Measurements from ENCODE around the gene LDB3. TPM values are rescaled to one million over a fixed set of nuclear protein-coding genes. Genes with fewer than 3 reads are reported as not detected.
"Not testable (repeated sequence)": the region's sequence is repeated elsewhere in the genome, so short reads cannot be mapped to it uniquely, and the experiment has no call there.

The LDB3 gene
- total and polyA plus RNA-seq, 5 experiments from 2014 or later: 0.08 to 0.29 TPM; not detected in 3

DNA sequence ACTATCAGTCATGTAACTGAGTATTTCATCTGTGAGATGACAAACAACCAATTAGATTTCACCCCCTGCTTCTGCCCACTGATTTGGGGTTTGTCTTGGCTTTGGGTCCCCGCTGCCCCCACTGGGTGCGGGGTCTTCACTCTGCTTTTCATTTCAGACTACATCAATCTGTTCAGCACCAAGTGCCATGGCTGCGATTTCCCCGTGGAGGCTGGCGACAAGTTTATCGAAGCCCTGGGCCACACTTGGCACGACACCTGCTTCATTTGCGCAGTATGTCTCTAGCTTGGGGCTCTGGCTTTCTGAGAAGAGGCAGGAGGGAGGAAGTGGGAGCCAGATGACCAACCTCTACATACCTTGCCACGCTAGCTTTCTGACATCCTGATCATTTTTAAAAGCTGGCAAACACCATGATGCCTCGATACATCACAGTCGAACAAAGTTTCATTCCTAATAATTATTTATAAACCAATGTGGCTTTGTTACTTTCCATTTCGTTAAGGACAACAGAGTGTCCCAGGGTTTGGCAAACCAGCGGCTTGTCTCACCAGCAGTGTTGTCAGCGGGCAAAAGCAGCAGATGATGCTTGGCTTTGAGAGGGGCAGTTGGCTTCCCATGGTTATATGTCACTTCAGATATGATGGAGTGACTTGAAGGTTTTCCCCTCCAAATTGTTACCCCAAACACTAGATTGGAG, 57.8 kb downstream of the LDB3 start:
- H3K4me1 Mint-ChIP-seq: peaks cover 4 to 7% (median 6%) of the 10 kb centered on the region in 4 donors
- peaks cover 4 to 24% (median 6%) of the 10 kb centered on the region in 5 donors for H3K27me3 Mint-ChIP-seq
- no peak overlapping the region for H3K27ac Mint-ChIP-seq
- ATAC-seq (no peak), DNase-seq (no peak)
- no peak overlapping the region for H3K4me3 Mint-ChIP-seq
- POLR2A ChIA-PET: no interaction called here
- peaks cover 0 to 2% (median 0%) of the 10 kb centered on the region in 3 donors for H3K36me3 Mint-ChIP-seq
- no peaks in the 10 kb centered on the region for H3K9me3 Mint-ChIP-seq

- DNase-seq (no peak), ATAC-seq (no peak)
- H3K36me3 Mint-ChIP-seq: peaks cover 0 to 2% (median 0%) of the 10 kb centered on the region in 3 donors
- peaks cover 3 to 19% (median 5%) of the 10 kb centered on the region in 5 donors for H3K27me3 Mint-ChIP-seq
- peaks cover 4 to 7% (median 6%) of the 10 kb centered on the region in 4 donors for H3K4me1 Mint-ChIP-seq
- POLR2A ChIA-PET: no interaction called here
- no peak overlapping the region for H3K27ac Mint-ChIP-seq
- no peaks in the 10 kb centered on the region for H3K9me3 Mint-ChIP-seq
- H3K4me3 Mint-ChIP-seq: no peak overlapping the region
Observed at GRCh38 chr10:86726677-86726999, 58.3 kb downstream of the LDB3 start.

GRCh38 chr10:86727470-86727869, 59.2 kb downstream of the LDB3 start:
- H3K4me1 Mint-ChIP-seq: peaks cover 4 to 7% (median 6%) of the 10 kb centered on the region in 4 donors
- POLR2A ChIA-PET: no interaction called here
- no peaks in the 10 kb centered on the region for H3K9me3 Mint-ChIP-seq

GRCh38 chr10:86728056-86728455, 59.7 kb downstream of the LDB3 start:
- peaks cover 0 to 18% (median 5%) of the 10 kb centered on the region in 5 donors for H3K27me3 Mint-ChIP-seq
- no peak overlapping the region for H3K27ac Mint-ChIP-seq
- ATAC-seq (no peak), DNase-seq (no peak)
- POLR2A ChIA-PET: no interaction called here
- H3K9me3 Mint-ChIP-seq: no peaks in the 10 kb centered on the region
- H3K4me3 Mint-ChIP-seq: no peak overlapping the region
- H3K36me3 Mint-ChIP-seq: no peaks in the 10 kb centered on the region
- peaks cover 4 to 6% (median 5%) of the 10 kb centered on the region in 4 donors for H3K4me1 Mint-ChIP-seq

More at GRCh38 chr10:86727470-86727869, 59.2 kb downstream of the LDB3 start:
- Mint-ChIP-seq H3K27me3 (peaks cover 0 to 18% (median 5%) of the 10 kb centered on the region in 5 donors), H3K4me3 (no peak overlapping the region), H3K27ac (no peak overlapping the region), H3K36me3 (no peaks in the 10 kb centered on the region)
- no peak for ATAC-seq
- no peak for DNase-seq

GRCh38 chr10:86729677-86730076, 61.4 kb downstream of the LDB3 start:
- Mint-ChIP-seq H3K4me3 (no peak overlapping the region), H3K4me1 (no peaks in the 10 kb centered on the region), H3K27ac (no peak overlapping the region), H3K36me3 (no peaks in the 10 kb centered on the region), H3K27me3 (peaks cover 0 to 18% (median 5%) of the 10 kb centered on the region in 5 donors), H3K9me3 (no peaks in the 10 kb centered on the region)
- no peak for ATAC-seq
- no peak for DNase-seq
- POLR2A ChIA-PET: no interaction called here

DNA sequence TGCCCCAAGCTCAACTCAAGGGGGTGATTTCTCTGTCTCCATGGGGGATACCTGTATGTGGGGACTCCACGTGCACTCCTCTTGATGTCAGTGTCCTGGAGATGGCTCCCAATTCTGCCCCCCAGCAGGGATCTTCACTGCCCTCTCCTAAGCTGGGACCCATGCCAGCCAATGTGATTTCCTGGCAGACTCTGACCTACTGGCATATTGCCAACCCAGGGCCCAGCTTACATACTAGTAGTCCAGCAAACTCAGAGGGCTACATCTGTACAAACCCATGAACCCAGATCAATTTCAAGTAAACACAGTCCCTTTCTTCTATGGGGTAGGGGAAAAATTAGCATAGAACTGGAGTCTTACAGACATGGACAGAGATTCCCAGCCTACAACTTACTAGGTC, 61.9 kb downstream of the LDB3 start:
- Mint-ChIP-seq H3K9me3 (no peaks in the 10 kb centered on the region), H3K27me3 (peaks cover 0 to 18% (median 4%) of the 10 kb centered on the region in 5 donors), H3K36me3 (no peaks in the 10 kb centered on the region), H3K4me1 (no peaks in the 10 kb centered on the region), H3K4me3 (no peak overlapping the region), H3K27ac (no peak overlapping the region)
- POLR2A ChIA-PET: no interaction called here
- ATAC-seq: no peak
- no peak for DNase-seq

GRCh38 chr10:86732771-86733170, 64.5 kb downstream of the LDB3 start:
- POLR2A ChIA-PET: interaction anchor here (0.8 kb wide), 1 partner anchor 9 kb away, joined by 3 read pairs; no protein-coding TSS in a partner anchor
- H3K27ac Mint-ChIP-seq: no peak overlapping the region
- H3K36me3 Mint-ChIP-seq: no peaks in the 10 kb centered on the region
- ATAC-seq (no peak), DNase-seq (no peak)
- H3K4me1 Mint-ChIP-seq: no peaks in the 10 kb centered on the region
- H3K9me3 Mint-ChIP-seq: no peaks in the 10 kb centered on the region
- H3K27me3 Mint-ChIP-seq: peaks cover 0 to 19% (median 4%) of the 10 kb centered on the region in 5 donors
- no peak overlapping the region for H3K4me3 Mint-ChIP-seq

DNA sequence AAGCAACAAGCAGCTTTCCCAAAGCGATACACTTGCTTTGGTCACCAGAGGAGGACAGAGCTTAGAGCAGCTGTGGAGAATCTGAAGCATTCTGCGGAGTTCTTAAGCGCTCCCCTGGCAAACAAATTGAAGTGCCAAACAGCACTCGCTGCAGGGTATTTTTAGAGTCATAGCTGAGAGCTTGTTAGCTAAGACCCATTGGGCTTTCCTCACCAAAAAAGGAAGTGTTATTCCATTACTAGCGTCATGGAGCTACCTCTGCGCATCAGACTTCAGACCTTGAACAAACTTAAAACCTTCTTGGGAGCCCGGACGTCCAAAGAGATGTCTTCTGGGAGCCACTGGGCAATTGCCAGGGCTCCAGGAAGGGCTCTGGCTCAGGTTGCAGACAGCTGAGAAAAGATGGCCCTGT, 65.0 kb downstream of the LDB3 start:
- no peak overlapping the region for H3K4me3 Mint-ChIP-seq
- H3K27ac Mint-ChIP-seq: no peak overlapping the region
- no peaks in the 10 kb centered on the region for H3K9me3 Mint-ChIP-seq
- DNase-seq: no peak
- no peaks in the 10 kb centered on the region for H3K36me3 Mint-ChIP-seq
- no peak for ATAC-seq
- POLR2A ChIA-PET: interaction anchor here (0.8 kb wide), 1 partner anchor 10 kb away, joined by 3 read pairs; no protein-coding TSS in a partner anchor
- no peaks in the 10 kb centered on the region for H3K4me1 Mint-ChIP-seq
- H3K27me3 Mint-ChIP-seq: peaks cover 0 to 18% (median 0%) of the 10 kb centered on the region in 5 donors

DNA sequence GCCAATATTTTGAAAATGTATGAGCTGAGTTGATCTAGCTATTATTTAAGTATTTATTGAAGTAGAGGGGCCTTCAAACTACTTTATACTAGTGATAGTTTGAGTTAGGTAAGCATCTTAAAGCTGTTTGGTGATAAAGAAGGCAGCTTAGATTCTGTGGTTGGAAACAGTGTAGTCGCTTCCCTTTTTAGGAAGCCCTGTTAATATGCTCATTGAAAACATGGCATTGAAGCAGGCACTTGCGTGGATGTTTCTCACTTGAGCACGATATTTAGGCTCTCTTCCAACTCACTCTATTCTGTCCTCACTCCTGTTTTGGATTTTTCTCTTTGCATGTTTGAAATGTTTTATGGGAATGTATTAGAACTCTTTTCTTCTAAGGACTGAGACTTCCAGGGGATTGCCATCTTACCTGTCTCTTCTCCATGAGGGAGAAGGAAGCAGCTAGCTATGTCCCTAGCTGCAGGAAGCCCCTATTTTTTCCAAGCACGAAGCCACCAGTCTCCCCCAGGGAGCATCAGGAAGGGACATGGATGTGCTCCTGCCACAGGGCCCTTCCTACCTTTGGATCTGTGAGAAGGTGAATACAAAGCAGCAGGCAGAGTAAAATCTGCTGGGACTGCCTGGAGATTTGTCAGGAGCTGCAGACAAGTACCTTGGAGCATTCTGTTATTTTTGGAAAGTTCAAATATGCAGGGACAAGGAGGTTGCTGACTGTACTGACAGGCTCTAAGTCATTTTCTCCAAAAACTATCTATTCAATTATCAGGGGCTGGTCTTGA, 66.1 kb downstream of the LDB3 start:
- POLR2A ChIA-PET: no interaction called here

DNA sequence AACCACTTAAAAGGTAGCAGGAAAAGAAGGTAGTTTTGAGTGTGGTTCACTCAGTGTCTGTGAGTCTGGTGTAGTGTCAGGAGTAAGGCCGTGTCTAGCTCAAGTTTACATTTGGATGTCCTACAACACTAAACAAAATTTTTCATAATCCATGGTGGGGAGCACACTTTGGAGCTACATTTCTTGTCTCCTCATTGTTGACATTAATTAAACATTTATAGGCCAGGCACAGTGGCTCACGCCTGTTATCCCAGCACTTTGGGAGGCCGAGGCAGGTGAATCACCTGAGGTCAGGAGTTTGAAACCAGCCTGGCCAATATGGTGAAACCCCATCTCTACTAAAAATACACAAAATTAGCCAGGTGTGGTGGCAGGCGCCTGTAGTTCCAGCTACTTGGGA, 67.0 kb downstream of the LDB3 start:
- H3K27ac Mint-ChIP-seq, H3K9me3 Mint-ChIP-seq, H3K36me3 Mint-ChIP-seq, ATAC-seq, H3K27me3 Mint-ChIP-seq, H3K4me1 Mint-ChIP-seq, DNase-seq, H3K4me3 Mint-ChIP-seq: not testable (repeated sequence)
- POLR2A ChIA-PET: interaction anchor here (0.7 kb wide), 1 partner anchor 25 kb away, joined by 5 read pairs; no protein-coding TSS in a partner anchor

More for the DNA sequence above, 66.1 kb downstream of the LDB3 start:
- Mint-ChIP-seq H3K36me3 (no peaks in the 10 kb centered on the region), H3K4me1 (no peaks in the 10 kb centered on the region), H3K27ac (peak overlapping the region in 1 of 10 donors; percentile 36), H3K27me3 (peaks cover 0 to 15% (median under 1%) of the 10 kb centered on the region in 5 donors), H3K9me3 (no peaks in the 10 kb centered on the region), H3K4me3 (no peak overlapping the region)
- DNase-seq (no peak), ATAC-seq (no peak)

DNA sequence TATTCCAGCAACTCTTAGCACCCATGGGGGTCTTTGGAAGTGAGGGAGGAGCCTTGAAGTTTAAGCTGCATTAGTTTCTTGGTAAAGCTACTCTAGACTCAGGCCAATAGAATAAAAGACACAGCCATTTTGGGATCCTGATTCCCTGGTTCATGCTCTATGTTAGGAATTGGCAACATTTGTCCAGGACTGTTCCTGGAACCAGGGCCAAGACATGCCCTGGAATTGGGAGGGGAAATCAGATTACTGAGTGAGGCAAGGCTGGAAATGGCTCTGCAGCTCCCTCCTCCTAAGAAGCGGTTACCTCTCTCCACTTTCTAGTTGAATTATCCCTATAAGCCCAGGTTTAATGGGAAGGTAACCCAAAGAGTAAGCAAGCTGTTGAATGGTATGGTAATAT, 73.9 kb downstream of the LDB3 start:
- Mint-ChIP-seq H3K4me1 (peaks cover 0 to 2% (median 0%) of the 10 kb centered on the region in 4 donors), H3K27ac (no peak overlapping the region), H3K36me3 (no peaks in the 10 kb centered on the region), H3K9me3 (no peaks in the 10 kb centered on the region), H3K27me3 (peaks cover 2 to 14% (median 9%) of the 10 kb centered on the region in 5 donors), H3K4me3 (no peak overlapping the region)
- POLR2A ChIA-PET: no interaction called here
- DNase-seq: no peak
- no peak for ATAC-seq

- Mint-ChIP-seq H3K4me1 (peaks cover 0 to 5% (median 2%) of the 10 kb centered on the region in 4 donors), H3K27ac (no peak overlapping the region), H3K4me3 (no peak overlapping the region), H3K27me3 (peaks cover 0 to 14% (median 9%) of the 10 kb centered on the region in 5 donors), H3K36me3 (no peaks in the 10 kb centered on the region), H3K9me3 (no peaks in the 10 kb centered on the region)
- ATAC-seq (no peak), DNase-seq (no peak)
- POLR2A ChIA-PET: no interaction called here
Observed at GRCh38 chr10:86744067-86744725, 75.9 kb downstream of the LDB3 start.

Data from naive thymus-derived CD8-positive, alpha-beta T cell (primary cell).